ENCODE data around the gene TAF1B.
"Not testable (repeated sequence)": the region's sequence is repeated elsewhere in the genome, so short reads cannot be mapped to it uniquely, and the experiment has no call there.

DNA sequence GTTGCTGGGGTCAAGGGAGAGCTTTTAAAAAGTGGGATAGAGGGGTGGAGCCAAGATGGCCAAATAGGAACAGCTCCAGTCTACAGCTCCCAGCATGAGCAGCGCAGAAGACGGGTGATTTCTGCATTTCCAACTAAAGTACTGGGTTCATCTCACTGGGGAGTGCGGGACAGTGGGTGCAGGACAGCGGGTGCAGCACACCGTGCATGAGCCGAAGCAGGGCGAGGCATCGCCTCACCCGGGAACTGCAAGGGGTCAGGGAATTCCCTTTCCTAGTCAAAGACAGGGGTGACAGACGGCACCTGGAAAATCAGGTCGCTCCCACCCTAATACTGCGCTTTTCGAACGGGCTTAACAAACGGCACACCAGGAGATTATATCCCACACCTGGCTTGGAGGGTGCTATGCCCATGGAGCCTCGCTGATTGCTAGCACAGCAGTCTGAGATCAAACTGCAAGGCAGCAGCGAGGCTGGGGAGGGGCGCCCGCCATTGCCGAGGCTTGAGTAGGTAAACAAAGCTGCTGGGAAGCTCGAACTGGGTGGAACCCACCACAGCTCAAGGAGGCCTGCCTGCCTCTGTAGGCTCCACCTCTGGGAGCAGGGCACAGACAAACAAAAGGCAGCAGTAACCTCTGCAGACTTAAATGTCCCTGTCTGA is 17.8 kb downstream of the TAF1B start:
- TF ChIP-seq POLR2A (IDR thresholded peaks at IDR 0.05; ENCODE audit: low read length); GATA1 (IDR thresholded peaks at IDR 0.05; ENCODE audit: low read depth, low read length): not testable (repeated sequence)

Data from erythroblast (primary cell).